Measurements from ENCODE around the gene SULT1A2.

DNA sequence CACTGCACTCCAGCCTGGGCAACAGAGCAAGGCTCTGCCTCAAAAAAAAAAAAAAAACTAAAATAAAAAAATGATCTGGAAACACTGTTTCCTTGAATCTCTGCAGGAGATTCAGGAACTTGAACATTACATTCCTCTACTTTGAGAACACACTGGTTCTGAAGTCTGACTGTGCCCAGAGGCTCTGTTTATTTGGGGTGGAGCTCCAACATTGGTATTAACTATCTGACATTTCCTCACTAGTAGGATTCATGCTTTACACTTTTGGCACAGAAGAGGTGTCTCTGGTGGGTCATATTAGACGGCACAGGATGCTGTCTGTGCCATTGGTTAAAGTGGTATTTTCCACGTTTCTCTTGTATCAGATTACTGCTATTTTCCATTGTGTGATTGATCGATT, 10.4 kb downstream of the SULT1A2 start:
- TF ChIP-seq, protein P1, sequence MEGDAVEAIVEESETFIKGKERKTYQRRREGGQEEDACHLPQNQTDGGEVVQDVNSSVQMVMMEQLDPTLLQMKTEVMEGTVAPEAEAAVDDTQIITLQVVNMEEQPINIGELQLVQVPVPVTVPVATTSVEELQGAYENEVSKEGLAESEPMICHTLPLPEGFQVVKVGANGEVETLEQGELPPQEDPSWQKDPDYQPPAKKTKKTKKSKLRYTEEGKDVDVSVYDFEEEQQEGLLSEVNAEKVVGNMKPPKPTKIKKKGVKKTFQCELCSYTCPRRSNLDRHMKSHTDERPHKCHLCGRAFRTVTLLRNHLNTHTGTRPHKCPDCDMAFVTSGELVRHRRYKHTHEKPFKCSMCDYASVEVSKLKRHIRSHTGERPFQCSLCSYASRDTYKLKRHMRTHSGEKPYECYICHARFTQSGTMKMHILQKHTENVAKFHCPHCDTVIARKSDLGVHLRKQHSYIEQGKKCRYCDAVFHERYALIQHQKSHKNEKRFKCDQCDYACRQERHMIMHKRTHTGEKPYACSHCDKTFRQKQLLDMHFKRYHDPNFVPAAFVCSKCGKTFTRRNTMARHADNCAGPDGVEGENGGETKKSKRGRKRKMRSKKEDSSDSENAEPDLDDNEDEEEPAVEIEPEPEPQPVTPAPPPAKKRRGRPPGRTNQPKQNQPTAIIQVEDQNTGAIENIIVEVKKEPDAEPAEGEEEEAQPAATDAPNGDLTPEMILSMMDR (IDR thresholded peaks at IDR 0.05): no peak
- no peak for TF ChIP-seq POLR2A (IDR thresholded peaks at IDR 0.05)

Data from heart left ventricle (tissue), 13 donors.